Tongue (tissue), 2 donors: ENCODE results near the gene CDKN1C. TPM values are rescaled to one million over a fixed set of nuclear protein-coding genes. Genes with fewer than 3 reads are reported as not detected.
A peak's percentile ranks its signal among the peaks of the same experiment; 100 is the strongest.

ENCODE experiments used
- DNase-seq: peaks from one replicate; pipeline ENCODE4 v3.0.0-alpha.2; 2015
- total RNA-seq: library from RNA; depleted of rRNA; stranded (reverse); fragments of >200 nt; gene quantifications from one replicate; pipeline ENCODE4 v1.2.3, GENCODE V29; 2014

CDKN1C gene
- 311 TPM for total RNA-seq

DNA sequence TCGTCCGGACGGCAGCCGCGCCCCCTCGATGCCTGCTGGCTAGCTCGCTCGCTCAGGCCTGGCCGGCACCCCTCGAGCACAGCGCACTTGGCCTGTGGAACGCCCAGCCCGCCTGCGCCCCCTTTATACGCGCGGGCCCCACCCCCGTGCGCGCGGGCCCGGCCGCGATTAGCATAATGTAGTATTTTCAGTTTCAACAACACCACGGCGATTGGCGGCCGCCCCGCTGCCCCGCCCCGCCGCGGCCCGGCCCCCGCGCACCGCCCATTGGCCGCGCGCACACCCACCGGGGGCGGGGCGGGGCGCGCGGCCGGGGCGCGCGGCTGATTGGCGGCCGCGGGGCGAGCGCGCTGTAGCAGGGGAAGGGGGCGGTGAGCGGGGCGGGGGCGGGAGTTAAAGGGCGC lies at the start of gene CDKN1C:
CDKN1C (minus strand) TSS at position 98 of the 404 bp plus-strand sequence. CDS start 319 bp downstream, outside the sequence.
- peak; percentile 97 for DNase-seq

DNA sequence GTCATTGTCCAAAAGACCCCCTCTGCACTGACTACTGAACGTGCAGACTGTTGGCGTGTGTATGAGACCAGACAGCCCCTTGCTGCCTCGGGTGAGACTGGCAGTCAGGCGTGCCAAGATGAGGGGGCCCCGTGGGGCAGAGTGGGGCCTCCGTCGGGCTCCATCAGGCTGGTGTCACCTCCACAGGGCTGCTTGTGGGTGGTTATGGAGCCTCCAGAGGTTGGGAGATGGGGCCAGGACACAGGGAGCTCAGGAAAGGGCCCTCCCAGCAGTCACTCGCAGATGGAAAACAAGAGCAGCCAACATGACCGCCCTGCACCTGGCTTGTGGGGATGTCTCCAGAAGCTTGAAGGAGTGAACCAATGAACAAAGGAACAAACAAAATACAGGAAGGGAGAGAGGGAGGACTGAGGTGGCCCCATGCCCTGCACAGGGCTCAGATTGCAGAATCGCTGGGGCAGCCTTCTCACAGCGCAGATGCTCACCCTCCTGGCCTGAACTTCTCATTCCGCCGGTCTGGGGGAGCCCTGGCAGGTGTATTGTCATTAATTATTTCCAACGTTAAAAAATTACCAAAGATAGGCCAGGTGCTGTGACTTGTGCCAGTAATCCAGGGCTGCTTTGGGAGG lies 49.1 kb upstream of the CDKN1C start:
- DNase-seq = no peak

DNA sequence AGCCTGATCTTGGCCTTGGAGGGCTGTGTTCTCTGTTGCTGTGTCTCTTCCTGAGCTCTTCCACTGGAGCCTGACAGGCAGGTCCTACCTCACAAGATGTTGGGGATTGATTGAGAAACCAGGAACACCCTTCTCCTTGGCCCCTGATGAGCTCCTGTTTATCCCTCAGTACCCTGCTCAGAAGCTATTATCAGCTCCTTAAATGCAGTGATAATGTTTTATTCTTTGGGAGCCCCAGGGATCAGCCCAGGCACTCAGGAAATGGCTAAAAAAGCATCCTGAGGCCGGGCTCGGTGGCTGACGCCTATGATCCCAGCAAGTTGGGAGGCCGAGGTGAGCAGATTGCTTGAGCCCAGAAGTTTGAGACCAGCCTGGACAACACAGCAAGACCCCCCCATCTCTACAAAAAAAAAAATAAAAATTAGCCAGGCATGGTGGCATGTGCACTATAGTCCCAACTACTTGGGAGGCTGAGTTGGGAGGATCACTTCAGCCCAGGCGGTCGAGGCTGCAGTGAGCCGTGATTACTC lies 48.5 kb upstream of the CDKN1C start:
- DNase-seq = no peak

DNA sequence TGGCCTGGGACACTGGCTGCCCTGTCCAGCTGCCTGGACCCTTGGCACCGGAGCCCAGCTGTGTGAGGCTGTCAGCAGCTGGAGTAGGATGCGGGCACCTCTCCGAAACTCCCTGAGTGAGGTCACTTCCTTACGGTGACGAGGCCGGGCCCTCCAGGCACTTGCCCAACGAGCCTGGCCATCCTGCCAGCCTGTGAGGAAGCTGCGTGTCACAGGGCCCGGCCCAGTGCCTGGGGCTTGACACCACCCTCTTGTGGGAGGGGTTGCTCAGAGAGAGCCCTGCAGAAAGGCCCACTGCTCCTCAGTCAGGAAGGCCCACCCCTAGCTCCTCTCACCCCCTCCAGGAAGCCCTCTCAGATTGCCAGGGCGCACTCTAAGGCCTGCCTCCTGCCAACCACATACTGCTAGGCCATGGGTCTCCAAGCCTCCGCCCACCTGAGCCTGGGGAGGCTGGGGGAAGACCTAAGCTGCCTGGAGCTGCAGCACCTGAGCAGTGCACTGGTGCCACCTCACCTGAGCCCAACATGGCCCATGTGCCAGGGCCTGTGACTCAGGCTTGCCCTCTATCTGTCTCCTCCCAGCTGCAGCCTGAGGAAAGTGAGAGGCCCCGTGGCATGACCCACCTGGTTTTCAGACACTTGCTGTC lies 47.9 kb upstream of the CDKN1C start:
- peak; percentile 57 for DNase-seq

DNA sequence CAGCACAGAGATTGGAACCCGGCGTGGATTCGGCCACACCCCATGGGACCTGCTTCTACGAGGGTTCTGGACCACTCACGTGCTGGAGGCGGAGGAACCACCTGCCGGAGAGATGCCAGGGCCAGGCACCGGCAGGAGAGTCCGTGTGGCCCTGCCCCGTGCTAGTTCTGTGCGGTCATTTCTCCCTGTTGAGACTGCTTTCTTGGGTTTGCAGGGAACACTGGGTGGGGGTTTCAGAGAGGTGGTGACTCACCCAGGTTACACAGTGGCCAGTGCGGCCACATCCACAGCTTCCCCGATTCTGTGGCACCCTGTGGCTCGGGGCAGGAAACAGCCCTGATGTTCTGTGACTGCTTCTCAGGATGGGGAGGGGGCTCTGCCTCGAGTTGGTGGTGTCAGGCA lies 47.3 kb upstream of the CDKN1C start:
- DNase-seq = no peak

DNA sequence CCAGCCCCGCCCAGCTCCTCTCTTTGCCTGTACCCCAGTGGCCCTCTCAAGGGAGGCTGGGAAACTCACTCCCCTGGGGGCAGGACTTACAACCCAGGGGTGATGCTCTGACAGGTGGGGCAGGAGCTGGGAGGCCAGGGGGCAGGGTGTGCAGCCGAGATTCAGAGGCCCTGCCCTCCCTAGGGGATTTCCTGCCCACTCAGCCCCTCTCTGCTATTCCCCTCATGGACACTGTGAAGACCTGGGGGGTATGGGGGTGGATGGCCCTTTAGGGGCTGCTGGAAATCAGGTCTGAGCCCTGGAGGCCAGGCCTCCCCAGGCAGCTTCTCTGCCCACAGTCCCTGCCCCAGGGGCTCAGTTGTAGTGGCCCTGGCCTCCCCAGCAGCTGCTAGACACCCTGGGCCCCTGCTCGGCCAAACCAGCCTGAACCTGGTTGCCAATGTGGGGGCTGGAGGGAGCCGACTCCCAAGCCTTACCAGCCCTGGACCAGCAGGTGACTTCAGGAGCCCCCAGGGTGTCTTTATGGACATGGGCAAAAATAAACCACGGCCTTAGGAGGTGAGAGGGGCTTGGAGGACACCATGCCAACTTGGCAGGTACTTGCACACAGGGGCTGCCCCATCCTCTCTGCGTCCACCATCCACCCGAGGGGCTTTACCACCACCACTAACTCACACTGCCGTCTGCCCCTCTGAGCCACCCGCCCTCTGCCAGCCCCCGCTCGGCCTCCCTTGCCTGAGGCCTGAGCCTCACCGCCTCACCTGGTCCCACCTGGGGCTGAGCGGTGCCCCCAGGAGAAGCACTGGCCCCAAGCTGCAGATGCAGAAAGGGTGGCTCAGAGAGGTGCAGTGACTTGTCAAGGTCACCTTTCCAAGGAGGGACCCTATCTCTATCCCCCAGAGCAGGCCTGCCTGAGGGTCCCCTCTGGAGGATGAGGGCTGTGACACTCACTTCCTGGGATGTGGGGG lies 46.5 kb upstream of the CDKN1C start:
- no peak for DNase-seq

DNA sequence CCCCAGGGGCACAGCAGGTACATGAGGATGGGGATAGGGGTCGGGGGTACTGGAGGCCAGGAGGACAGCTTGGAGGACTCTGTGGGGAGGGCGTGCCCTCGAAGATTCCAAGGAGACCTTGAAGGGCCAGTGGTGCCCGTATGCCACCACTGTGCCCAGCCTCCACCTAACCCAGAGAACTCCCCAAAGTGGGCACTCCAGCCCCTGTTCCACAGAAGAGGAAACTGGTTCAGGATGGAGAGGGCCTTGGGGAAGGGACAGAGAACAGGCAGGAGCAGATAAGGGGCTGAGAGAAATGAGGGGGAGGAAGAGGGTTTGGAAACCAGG lies 45.8 kb upstream of the CDKN1C start:
- DNase-seq = no peak

DNA sequence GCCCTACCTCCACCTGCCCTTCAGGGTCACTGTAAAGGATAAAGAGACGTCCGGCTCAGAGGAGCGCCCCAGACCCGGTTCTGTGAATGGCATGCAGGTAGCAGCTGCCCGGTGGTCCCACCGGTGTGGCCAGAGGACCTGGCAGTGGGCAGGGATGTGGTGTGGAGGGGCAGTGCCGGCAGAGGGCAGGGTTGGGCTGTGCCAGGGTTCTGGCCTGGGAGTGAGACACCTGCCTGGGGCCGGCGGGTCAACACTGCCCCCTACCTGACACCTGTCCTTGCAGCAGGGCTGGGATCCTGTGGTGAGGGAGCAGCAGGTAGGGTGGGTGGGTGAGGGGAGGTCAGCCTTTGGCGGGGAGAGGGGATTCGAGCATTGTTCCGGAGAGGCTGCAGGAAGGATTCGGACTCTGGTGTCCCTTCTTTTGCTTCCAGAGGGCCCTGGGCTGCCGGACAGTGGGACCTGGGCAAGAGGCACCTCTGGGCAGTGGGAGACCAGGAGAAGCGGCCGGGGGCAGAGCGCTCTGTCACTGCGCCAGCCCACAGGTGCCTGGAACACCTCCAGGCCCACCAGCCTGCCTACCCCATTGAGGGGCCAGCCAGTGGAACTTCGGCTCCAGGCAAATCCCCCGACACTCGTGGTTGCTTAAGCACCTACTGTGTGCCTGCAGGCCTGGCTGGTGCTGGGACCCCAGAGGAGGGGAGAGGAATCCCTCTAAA lies 45.3 kb upstream of the CDKN1C start:
- DNase-seq = no peak

DNA sequence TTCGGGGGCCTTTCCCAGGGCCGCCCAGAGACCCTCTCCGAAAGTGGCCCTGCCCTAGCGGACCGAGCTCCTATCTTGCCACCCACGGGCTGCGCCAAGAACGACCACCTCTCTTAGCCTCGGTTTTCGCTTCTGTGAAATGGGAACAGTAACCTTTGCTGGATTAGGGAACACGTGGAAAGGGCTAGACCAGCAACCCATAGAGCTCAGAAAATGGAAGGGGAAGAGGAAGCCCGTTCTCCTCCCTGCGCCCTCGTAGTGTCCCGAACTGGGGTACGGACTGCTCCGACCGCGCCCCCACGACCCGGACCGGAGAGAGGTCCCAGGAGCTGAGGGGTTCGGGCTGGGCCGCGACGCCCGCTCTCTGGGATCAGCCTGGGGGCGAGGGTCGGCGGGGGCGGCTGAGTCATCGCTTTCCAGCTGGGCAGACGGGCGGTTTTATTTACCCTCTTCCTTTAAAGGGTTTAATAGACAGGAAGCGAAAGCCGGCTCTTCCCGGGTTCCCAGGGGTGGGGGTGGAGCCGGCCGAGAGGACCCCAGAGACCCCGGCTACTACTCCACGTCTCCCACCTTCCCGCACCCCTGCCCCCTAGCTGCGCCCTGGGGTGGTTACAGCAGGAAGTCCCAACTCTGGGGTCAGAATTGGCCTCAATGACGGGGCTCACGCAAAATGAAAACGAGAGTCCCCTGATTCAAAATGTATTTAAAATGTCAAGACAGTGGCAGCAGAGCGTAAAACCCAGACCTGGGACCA lies 44.6 kb upstream of the CDKN1C start:
- no peak for DNase-seq

DNA sequence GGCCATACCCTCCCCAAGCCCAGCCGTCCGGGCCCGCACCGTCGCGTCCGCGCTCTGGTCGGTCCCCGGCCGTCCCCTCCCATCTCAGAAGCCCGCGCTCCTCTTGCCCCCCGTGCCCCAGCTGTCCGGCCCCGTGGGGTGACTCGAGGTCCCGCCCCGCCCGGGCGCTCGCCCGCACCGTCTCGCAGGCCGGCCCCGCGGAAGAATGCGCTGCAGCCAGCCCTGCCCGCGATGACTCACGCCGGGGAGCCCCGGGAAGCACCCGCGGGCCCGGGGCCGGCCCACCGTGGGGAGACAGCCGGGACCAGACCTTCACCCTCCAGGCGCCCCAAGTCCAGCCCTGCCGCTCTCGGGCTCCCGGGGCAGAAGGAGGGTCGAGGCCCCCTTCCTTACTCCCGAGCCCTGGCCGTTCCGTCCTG lies 44.0 kb upstream of the CDKN1C start:
- no peak for DNase-seq

DNA sequence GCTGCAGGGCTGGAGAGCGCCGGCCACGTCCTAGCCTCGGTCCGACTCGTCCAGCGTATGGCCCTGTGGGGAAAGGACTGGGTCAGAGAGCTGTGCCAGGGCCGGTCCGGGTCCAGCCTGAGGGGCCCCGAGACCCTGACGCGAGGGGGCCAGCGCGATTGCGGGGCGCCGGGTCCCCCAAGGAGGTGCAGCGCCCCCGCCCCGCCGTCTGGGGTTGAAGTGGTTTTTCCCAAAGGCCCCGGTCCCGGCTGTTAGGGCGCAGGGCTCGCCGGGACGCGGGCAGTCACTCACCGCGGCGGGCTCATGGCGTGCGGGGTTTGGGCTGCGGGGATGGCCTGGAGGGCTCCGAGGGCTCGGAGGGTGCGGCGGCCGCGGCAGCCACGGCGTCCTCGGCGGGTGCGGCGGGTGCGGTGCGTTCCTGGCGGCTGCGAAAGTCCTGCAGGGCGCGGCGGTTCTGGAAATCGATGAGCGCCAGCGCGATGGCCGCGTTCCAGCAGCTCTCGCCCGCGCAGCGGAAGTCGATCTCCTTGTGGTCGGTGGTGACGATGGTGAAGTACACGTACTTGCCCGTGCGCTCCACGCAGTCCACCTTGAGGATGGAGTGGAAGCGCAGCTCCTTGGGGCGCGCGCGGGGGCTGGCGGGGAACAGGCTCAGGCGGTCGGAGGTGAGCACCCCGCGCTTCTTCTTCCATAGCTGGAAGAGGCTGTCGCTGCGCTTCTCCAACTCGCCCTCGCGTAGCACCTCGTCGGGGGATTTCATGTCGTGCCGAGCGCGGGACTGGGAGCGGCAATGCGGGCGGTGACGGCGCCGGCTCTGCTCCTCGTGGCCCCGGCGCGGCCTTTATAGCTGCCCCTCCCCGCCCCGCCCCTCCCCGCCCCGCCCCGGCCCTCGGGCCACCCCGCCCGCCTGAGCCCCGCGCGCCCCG lies 43.3 kb upstream of the CDKN1C start, which contains the start of gene PHLDA2:
PHLDA2 (minus strand) TSS at position 816 of the 926 bp plus-strand sequence; CDS start at position 760, 56 bp downstream.
- DNase-seq = no peak

DNA sequence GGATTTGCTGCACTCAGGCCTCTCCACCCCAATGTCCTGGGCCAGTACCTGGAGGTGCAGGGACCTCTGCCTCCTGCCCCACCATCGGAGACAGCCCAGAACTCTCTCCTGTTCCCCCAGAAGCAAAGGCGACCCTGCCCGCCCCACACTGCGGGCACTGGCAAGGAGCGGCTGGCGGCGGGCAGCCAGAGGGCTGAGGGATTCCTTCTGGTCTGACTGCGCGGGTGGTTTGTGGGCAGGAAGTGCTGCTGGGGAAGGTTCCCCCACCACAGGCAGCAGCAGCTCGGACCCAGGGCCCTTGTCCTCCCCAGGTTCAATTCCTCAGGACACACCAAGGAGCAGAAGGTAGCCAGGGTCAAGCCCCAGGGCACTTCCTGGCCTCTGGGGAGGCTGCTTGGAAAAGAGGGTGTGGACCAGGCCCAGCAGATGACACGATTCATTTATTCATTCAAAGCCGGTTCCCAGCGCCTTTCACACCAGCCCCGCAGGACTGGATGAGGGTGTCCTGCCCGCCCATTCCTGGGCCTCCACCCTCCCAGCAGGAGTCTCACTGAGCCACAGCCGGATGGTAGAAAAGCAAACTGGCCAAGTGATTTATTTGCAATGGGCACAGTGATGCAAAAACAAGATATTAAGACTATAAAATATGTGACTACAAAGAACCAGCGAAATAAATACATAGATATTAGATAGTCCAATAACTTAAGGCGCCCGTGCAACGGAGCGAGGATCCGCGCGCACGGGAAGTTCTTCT lies 42.5 kb upstream of the CDKN1C start:
- DNase-seq = no peak

DNA sequence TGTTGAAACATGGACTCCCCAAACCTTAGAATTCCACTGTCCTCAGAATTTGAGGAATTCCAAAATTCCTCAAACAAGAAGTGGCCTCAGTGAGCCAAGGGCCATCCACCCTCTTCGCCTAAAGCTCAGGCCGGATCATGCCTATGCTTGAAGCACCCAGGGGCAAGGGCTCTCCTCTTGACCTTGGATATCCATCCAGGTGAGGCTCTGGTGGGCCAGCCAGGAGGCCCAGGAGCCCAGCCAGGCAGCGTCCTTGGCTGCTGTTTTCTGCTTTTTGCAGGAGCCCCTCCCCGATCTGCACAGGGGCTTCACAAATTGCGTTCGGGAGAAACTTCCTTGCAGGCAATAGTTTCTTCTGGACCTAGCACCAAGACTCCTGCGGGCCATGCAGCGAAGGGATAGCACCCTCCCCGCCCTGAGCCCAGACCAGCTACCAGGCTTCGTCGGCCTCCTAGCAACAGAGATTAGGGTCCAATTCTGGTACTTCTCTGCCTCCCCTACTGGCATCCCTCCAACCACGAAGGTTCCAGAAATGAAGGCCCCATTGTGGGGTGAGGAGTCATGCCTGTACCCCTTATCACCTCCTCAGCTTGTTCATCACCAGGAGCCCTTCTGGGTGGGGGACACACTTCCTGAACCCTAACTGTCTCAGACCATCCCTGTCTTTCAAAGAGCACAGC lies 41.7 kb upstream of the CDKN1C start:
- DNase-seq = no peak

DNA sequence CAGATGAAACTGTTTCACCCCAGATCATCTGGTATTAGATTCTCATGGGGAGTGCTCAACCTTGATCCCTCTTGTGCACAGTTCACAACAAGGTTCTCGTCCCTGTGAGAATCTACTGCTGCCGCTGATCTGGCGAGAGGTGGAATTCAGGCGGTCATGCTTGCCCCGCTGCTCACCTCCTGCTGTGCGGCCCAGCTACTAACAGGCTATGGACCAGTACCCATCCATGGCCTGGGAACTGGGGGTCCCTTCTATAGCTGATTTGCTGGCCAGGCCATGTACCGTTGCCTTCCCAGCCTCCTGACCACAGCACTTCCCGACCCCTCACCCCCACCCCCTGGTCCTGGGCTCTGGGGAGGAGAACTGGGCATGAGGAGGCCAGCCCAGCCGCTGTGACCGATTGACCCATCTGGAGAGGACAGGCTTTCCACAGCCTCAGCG lies 41.1 kb upstream of the CDKN1C start:
- DNase-seq = no peak

DNA sequence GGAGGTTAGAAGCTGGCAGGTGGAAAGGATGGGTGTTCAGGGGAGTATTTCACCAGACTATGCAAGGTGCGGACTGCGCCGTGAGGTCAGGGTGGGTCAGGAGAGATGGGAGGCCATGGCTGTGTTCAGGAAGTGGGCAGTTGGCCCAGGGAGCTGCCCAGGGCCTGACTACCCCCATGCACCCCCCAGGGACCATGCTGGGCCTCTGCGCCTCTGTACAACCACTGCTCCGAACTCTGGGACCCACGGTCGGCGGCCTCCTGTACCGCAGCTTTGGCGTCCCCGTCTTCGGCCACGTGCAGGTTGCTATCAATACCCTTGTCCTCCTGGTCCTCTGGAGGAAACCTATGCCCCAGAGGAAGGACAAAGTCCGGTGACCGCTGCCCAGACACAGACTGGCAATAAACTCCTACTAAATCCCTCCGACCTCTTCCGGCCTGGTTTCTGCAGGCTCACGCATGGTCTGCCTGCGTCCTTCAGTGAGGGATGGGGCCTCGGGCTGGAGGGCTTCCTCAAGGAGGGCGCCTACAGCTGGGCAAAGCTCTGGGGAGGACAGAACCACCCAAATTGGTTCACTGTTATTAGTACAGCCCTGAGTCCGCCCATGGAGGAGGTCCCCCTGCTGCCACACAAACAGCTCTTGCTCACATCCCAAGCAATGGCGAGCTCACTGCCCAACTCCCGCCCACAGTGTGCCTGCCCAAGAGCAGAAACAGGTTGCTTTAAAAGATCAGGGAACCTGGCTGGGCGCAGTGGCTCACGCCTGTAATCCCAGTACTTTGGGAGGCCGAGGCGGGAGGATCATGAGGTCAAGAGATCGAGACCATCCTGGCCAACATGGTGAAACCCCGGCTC lies 39.5 kb upstream of the CDKN1C start:
- no peak for DNase-seq

DNA sequence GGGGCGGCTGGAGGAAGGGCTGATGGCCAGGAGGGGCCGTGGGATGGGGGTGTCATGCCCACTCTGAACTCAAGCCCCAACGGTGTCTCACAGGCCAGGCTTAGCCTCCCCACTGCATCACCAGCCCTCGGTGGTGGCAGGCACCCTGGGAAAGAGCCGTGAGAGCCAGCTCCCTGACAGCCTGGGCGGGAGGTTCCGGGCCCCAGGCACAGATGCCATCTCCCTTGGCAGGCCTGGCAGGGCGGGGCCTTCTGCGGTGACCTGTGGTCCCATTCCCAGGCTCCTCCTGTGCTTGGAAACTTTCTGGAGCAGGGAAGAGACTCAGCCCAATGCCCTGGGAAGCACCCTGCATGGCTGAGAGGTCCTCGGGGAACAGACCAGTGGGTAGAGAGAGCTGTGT lies 38.8 kb upstream of the CDKN1C start:
- no peak for DNase-seq
